Measurements from ENCODE around the gene TTLL5. TPM values are rescaled to one million over a fixed set of nuclear protein-coding genes. Genes with fewer than 3 reads are reported as not detected.
A peak's percentile ranks its signal among the peaks of the same experiment; 100 is the strongest.

TTLL5 gene, protein sequence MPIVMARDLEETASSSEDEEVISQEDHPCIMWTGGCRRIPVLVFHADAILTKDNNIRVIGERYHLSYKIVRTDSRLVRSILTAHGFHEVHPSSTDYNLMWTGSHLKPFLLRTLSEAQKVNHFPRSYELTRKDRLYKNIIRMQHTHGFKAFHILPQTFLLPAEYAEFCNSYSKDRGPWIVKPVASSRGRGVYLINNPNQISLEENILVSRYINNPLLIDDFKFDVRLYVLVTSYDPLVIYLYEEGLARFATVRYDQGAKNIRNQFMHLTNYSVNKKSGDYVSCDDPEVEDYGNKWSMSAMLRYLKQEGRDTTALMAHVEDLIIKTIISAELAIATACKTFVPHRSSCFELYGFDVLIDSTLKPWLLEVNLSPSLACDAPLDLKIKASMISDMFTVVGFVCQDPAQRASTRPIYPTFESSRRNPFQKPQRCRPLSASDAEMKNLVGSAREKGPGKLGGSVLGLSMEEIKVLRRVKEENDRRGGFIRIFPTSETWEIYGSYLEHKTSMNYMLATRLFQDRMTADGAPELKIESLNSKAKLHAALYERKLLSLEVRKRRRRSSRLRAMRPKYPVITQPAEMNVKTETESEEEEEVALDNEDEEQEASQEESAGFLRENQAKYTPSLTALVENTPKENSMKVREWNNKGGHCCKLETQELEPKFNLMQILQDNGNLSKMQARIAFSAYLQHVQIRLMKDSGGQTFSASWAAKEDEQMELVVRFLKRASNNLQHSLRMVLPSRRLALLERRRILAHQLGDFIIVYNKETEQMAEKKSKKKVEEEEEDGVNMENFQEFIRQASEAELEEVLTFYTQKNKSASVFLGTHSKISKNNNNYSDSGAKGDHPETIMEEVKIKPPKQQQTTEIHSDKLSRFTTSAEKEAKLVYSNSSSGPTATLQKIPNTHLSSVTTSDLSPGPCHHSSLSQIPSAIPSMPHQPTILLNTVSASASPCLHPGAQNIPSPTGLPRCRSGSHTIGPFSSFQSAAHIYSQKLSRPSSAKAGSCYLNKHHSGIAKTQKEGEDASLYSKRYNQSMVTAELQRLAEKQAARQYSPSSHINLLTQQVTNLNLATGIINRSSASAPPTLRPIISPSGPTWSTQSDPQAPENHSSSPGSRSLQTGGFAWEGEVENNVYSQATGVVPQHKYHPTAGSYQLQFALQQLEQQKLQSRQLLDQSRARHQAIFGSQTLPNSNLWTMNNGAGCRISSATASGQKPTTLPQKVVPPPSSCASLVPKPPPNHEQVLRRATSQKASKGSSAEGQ (N-terminal part only)
- 30.9 TPM for total RNA-seq

DNA sequence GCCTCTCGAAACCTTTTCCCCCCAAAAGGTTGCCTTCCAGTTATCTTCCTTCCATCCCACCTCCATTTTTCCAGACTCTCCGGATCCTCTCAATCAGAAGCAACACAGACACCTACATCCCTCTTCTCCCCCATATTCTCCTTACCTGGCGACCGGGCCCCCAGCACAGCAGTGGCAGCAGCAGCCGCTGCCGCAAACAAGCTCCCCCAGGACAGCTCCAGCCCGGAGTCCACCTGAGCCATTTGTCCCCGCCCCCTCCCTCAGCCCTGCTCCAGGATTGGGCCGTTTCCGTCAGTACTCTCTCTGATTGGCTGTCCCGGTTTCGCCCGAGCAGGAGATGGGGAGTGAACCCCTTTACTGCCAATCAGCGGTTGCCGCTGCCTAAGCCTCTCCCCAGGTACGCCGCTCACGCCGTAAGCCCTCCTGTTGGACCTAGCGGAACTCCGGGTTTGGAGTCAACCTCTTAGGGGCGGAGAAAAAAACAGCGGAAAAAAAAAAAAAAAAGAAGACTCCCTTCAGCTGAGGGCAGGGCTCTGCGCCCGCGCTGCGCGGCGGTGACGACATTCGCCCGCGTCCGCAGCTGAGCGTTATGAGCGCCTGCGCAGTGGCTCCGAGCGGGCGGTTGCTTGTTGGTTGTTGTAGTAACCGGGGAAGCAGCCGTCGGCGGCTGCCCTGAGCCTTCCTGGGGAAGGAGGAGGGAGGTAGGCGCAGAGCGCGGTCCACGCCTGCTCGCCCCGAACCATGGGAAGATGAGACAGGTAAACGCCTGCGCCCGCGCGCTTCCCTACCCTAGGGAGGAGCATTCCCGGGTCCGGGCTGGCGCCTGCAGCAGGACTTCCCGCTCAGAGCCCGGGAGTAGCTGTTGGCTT is at the start of gene TTLL5, which contains the start of gene ERG28:
TSS of gene TTLL5 (plus strand) at position 617 of the 869 bp plus-strand sequence. CDS start 1,904 bp downstream, outside the sequence.
TSS of gene ERG28 (minus strand) at position 247 of the 869 bp plus-strand sequence. CDS start 3,374 bp downstream, outside the sequence.
- ATAC-seq, result peak; percentile 98

DNA sequence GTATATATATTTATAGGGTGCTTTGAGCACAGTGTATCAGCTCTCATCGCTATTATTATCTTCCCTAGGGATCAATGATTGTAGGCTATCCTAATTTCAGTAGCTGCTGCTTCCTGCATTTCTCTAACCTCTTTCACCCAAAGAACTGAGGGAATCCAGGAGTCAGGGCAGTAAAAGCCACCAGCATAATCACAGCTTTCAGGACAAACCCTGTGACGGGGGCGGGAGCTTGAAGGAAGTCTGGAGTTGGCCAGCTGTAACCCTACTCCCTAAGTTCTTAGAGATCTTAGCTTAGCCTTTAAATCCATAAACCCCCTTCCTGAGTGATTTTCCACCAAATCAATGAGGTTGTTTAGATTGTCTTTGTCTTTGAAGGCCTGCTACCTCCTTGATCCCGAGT is 48.9 kb upstream of the TTLL5 start:
- no peak for ATAC-seq

DNA sequence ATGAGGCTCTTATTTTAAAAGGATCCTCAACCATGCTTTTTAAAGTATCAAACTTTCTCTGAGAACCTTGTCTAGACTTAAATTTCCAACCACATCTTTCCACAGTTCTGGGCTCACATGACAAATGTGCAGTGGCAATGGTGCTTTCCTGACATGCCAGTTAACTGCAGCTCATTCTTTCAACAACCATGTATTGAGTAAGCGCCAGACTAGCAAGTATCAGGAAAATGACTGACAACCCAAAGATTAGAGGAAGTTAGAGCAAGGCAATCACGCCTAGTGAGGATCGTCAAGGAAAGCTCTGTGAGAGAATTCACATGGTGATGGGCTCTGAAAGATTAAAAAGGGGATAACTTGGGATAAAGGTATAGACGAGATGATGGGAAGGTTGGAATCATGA is 46.9 kb upstream of the TTLL5 start:
- ATAC-seq, result peak; percentile 54

DNA sequence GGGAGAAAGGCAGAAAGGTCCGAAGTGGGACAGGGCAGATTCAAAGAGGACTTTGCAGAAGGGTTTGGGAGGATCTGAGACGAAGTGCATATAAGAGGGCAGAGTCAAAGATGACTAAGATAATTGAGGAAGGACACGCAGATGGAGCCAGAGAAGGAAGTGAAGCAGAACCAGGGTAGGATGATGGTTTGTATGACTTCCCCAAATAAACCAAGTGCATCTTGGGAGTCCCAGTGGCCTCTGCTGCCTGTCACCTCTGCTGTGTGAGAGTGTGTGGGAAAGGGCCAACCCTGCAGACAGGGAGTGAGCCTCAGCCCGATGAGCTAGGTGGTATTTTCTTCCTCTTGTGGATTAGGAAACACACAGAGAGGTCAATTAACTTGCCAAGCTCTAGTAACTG is 45.8 kb upstream of the TTLL5 start:
- ATAC-seq, result peak; percentile 62

DNA sequence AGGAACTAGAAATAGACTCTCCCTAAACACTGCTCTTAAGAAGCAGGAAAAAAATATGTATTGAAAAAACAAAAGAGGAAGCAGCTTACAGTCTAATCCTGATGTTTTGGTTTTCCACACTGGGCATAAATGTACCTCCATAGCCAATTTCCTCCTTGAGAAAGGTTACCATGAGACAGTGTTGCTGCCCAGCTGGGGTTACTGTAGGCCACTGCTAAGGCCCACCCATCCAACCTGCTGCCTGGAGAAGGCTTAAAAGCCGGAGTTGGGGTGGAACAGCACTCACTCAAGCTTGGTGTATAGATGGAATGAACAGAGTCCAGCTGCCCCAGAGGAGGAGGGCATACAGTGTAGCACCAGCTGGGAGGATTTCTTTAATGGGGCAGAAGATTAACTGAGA is 41.5 kb upstream of the TTLL5 start:
- ATAC-seq, result peak; percentile 22

DNA sequence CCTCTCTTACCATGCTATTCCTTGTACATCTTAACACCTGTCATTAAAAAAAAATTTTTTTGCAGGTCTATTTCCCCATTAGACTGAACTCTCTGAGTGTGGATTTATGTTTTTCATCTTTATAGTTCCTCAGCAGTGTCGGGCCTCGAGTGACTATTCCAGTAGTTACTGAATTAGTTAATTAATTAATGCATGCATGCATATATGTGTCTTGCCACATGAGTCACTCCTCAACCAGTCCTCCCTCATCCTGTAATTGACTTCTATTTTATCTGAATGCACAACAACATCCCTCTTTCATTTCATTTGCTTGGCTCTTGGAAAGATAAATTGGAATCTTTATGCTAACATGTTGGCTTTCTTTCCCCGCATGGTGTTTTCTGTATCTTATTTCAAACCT is 36.0 kb upstream of the TTLL5 start:
- no peak for ATAC-seq

DNA sequence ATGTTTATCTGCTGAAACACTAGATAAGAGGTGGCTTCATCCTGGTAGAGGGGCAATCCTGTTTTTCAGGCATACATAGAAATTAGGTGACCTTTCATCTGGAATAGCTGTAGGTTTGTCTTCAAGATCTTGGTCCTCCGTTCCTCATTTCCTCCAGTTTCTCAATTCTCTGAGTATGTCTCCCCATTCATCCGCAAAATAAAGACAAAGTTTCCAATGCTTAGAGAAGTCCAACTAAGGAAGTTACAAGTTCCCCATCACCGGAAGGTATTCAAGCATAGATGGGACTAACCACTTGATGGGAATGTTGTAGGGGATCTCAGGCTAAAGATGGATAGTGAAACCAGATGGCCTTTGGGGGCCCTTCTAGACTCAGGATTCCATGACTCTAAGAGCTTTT is 34.6 kb upstream of the TTLL5 start:
- ATAC-seq, result no peak

DNA sequence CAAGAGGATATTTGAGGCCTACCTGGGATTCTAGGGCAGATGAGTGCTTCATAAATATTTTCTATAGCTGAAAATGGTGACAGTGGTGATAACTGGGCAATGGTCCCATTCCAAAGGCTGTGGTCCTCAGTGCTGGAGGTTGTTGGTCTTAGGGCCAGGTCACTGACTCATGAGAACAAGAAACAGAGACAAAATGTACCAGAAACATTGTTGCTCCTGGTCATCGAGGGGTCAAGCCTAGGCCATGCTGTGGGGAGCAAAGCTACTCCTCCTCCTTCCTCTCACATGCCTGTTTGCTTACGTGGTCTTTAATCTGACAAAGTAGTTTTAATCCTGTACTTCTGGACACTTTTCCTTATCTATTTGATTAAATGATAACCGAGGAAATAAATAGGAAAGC is 34.2 kb upstream of the TTLL5 start:
- ATAC-seq, result no peak

DNA sequence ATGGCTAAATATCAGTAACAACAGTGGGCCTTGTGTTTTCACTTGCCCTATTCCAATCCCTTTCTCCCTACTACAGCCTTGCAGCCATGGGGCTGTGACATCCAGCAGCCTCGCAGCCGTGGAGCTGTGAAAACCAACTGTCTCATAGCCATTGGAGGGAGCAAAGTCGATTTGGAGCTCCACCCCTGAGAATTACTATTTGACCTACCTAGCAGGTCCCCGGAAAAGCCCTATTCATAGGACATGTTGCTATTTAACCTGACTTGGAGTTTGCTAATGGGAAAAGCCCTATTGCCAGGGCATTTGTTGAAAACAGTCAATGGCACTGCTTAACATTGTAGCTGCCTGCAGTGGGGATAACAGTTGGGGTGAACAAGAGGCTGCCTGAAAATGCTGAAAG is 33.6 kb upstream of the TTLL5 start:
- ATAC-seq, result no peak

DNA sequence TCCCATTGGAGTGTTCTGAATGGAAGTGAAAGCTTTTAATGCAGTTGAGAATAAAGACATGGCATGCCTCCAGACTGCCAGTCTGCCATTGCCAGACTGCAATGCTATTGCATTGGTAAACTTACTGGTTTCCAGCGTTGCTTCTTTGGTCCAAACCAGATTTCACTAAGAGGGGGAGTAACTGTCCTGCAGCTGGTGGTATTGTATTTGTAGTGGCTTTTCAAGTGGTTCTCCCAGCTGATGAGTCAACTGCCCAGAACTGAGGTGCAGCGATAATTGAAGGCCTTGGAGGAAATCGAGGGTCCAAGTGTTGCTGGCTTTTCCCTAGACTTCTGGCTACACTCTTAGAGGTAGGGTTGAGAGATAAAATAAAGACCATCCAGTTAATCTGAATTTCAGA is 32.2 kb upstream of the TTLL5 start:
- ATAC-seq, result no peak

DNA sequence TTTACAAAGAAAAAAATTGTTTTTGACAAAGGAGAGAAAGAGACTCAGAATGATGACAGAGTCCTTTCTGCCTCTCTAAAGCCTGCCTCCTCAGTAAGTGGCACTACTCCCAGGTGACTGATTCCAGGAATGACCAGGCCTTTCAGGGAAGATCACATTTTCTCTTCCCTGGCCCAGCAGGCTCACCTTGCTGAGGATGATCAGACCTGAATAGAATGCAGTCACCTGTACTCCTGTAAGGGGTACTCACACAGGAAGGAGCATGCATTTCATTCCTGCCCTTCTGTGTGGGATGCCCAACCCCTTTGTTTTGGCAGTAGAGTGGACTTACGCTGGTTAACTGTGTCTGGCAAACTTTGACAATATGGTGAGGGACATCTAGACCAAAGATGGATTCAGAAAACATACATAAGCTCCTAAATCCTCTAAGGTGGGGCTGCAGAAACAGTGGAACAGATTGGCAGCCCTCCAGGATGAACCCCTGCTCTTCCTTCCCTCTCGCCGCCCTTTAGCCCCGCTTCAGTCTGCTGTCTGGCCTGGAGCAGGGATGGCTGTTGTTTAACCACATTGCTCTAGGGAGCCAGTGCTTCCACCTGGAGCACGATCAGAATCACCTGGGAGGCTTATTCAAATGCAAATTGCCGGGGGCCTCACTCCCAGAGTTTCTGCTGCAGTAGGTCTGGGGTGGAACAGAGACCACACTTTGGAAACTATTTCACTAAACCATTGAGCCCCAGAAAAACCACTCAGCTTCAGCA is 30.2 kb upstream of the TTLL5 start:
- no peak for ATAC-seq

DNA sequence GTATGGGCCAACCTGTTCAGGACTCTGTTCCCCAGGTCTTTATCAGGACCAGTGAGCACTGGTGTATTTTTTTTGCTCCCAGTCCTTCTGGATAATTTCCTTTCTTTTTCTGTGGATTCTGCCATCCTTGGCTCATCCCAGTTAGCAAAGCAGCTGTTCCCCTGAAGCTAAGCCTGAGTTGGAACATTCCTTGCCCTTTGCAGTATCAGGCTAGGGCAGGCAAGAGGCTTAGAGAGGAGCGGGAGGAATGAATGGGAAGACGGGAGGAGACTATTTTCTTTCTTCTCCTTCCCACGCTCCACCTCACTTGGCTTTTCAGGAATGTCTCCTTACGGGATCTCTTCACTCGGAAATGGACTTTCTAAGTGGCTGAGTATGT is 29.6 kb upstream of the TTLL5 start:
- ATAC-seq, result no peak

DNA sequence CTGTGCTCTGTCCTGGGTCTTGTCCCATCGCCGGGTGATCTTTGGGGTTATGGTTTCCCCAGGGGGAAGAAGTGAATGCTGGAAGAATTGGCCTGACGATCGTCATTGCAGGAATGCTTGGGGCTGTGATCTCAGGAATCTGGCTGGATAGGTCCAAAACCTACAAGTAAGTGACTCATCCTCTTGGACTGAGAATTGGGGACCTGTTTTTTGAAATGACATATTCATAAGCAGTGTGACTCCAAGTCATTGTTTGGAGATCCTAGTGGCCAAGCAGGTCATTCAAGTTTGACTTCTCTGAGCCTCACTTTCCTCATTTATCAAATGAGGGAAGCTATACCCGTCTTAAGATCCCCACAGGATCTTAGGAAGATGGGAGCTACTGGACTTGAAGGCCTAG is 26.2 kb upstream of the TTLL5 start:
- ATAC-seq, result peak; percentile 85

DNA sequence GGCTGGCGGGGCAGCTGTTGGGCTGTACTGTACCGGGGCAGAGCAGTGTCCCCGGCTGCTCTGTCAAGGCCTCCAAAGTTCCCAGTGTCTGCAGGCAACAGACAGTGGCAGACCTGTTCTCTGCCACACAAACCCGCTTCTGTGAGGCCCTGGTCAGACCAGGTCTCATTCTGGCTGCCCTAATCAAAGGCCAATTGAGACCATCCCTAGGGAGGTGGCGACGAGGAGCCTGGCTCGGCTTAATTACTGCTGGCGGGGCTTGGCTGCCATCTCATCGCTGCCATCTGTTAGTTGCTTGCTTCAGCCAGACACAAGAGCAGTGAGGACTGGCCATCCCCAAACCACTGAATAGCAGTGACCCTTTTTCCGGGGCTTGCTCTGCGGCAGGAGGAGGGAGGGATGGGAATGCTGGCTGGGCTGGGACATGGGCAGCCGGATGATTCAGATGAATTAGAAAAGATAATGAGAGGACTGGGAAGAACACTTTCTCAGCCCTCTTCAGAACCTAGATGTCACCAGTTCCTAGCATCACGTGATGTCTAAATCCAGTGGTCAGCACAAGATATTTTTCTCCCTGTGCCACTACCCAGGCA is 24.9 kb upstream of the TTLL5 start:
- no peak for ATAC-seq

DNA sequence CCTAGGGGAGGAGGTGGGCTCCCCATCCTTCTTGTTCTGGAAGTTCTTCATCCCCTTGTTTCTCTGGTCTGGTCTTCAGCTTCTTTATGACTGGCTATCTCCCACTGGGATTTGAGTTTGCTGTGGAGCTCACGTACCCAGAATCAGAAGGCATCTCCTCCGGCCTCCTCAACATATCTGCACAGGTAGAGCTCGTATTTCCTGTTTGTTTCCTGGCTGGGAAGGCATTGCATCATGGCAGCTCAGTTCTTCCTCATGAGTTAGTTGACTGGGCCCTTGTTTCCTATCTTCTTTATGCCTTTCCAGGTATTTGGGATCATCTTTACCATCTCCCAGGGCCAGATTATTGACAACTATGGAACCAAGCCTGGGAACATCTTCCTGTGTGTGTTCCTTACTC is 20.2 kb upstream of the TTLL5 start:
- peak; percentile 76 for ATAC-seq

DNA sequence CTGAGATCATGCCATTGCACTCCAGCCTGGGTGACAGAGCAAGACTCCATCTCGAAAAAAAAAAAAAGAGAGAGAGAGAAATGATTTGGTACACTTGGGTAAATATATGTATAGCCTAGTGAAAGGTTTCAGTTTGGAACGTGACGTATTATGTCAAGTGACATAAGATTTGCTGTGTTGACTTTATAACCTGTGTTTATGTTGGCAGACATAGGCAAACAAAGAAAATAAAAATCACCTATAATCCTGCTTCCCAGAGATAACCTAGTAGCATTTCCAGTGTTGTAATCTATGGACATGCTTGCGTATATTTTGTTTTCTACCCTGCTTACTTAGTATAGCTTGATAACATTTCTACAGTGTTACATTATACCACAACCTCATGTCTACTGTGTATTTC is 17.1 kb upstream of the TTLL5 start:
- ATAC-seq, result no peak

DNA sequence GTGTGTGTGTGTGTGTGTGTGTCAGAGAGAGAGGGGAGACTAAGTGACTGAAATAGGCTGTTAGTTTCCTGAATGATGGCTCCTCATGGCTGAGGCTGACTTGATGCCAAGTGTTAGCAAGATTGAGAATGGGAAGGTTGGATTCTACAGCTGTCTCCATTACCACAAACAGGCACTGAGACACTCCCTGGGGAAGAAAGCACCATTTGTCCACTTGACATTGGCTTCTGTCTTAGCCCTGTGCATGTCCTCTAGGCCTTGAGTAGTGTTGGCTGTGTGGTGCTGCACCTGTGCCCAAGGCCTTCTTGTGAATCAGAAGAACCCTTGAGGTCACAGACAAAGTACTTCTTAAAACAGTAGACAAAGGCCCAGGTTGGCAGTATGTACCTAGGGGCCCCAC is 16.0 kb upstream of the TTLL5 start:
- no peak for ATAC-seq

DNA sequence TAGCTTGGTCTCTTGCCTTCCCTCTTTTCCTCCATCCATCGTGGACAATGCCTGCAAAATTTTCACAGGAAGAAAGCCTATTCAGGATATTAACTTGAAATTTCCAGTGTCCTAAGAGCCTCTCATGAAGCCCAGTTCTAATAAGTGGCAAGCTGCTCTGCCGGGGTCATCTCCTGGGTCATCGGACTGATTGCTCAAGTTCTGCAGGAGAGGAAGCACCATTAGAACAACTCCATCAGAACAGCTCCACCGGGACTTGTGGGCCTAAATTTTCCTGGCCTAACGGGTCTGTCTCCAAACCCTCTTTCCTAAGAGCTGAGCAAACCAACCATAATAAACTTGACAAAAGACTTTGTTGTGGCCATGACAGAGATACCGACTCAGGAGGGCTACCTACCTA is 14.3 kb upstream of the TTLL5 start:
- no peak for ATAC-seq

DNA sequence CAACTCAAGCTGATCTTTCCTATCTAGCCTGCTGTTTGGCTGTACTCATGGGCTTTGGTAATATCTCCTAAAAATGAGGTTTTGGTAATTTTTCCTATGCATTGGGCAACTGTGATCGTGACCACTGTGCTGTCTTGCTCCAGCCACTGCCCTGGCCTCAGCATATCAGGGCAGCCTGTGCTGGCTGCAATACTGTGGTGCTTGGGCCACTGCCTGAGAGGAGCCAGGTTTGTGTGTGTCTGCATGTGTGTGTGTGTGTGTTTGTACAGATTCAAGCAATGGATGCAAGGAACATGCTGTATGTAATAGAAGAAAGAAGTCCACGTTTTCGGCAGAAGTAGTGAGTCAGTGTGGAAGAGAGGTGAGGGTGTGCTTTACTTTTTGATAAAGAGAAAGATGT is 13.4 kb upstream of the TTLL5 start:
- no peak for ATAC-seq

DNA sequence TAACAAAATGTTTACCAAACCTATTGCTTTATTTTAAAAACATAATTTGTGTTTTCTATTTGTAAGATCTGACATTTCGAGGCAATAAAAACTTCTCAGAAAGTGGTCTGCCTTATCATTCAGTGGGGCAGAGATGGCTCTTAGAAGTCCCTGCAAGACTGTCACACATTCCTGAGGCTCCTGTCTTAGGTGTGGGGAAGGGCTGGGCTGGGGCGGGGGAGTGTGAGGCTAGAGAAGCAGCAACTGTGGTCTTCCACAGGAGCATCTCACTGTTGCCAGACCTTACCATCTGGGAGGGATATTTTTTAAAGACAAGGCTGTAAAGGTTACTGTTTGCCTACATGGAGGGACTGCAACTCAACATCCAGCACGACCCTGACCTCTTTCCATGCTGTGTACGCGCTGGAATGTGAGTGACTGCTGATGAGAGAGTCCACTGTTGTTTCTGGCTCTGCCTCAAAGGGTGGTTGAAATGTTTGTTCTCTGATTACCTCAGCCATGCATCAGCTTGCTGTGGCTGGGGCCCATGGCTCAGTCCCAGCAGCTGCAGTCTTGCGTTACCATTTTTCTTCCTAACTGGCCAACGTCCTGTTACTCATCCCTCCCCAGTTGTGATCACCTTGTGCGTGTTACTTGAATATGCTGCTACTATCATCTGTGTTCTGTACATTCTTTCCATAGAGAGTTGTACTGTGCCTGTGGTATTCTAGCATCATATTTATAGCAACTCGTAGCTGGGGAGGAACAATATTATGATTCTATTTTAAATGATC is 12.8 kb upstream of the TTLL5 start:
- ATAC-seq, result peak; percentile 63

Measured in esophagus mucosa (tissue), 1 donor.